GM23338 (cell line): Measurements from ENCODE around the gene EFHB.

Source experiments
- CREB1 ChIP-seq: fragments of 250-450 bp; sonication (Bioruptor Pico); IDR thresholded peaks from 2 replicates; pipeline ENCODE4 v1.5.0; 2020; ENCODE audit warnings: low read depth, mild to moderate bottlenecking, moderate library complexity
- EZH2 ChIP-seq: fragments of 200-600 bp; sonication (generic); IDR thresholded peaks from one replicate; pipeline ENCODE4 v1.8.0; 2017; ENCODE audit warnings: antibody characterized with exemption, mild to moderate bottlenecking, low read depth; ENCODE audit not compliant: unreplicated experiment
- EZH2phosphoT487 ChIP-seq: fragments of 200-600 bp; sonication (generic); IDR thresholded peaks from one replicate; pipeline ENCODE4 v1.8.1; 2018; ENCODE audit warnings: antibody characterized with exemption; ENCODE audit not compliant: unreplicated experiment
- POLR2AphosphoS5 ChIP-seq: IDR thresholded peaks from 2 replicates; pipeline ENCODE4 v1.6.1; 2016; ENCODE audit warnings: antibody characterized with exemption, low read depth
- STAT1 ChIP-seq: IDR thresholded peaks from one replicate; pipeline ENCODE4 v1.6.1; 2016; ENCODE audit warnings: antibody characterized with exemption; ENCODE audit not compliant: unreplicated experiment
- TF ChIP-seq, protein P1 (sequence below): IDR thresholded peaks from one replicate; pipeline ENCODE4 v1.6.1; 2018; ENCODE audit warnings: antibody characterized with exemption; ENCODE audit not compliant: unreplicated experiment
- TF ChIP-seq, protein P2 (sequence below), 2 experiments: fragments of 200-600 bp in 1 of 2; sonication (generic) in 1 of 2; conservative IDR thresholded peaks; 2 replicates each; pipeline versions ENCODE4 v1.5.1 to v1.6.1; 2016 to 2017; ENCODE audit warnings: antibody characterized with exemption in 2 of 2, low read depth in 2 of 2, mild to moderate bottlenecking in 2 of 2, moderate library complexity in 1 of 2
- TF ChIP-seq, protein P3 (sequence below): IDR thresholded peaks from 2 replicates; pipeline ENCODE4 v1.6.1; 2016; ENCODE audit warnings: antibody characterized with exemption

DNA sequence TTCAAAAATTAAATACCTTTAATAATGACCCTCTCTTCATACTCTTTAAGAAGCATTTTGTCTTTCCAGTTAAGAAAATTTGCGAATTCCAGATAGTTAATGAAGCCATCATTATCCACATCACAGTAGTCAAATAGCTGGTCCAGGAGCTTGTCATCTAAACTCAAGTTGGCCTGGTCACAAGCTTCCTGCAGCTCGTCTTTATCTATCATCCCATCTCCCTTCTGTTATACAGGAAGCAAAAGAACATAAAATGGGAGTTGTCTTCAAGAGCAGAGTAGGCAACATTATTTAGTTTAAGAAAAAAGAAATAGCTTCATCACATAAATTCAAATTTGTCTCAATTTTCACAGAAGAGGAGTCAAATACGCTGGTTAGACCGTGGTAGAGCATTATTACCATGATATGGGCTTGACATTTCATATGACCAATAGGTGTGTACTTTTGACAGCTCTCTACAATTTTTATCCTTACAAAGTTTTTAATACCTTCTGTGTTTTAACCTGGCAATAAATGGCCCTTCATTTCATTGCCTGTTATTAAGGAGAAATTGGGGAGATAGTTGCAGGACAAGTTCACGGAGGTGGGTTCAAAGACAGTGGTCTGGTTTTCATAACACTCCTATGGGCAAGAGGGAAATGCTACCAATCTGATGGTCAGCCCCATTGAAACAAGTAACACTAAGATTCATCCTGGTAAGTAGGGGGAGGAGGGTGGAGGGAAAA lies 45.4 kb downstream of the EFHB start:
- TF ChIP-seq, protein P1, sequence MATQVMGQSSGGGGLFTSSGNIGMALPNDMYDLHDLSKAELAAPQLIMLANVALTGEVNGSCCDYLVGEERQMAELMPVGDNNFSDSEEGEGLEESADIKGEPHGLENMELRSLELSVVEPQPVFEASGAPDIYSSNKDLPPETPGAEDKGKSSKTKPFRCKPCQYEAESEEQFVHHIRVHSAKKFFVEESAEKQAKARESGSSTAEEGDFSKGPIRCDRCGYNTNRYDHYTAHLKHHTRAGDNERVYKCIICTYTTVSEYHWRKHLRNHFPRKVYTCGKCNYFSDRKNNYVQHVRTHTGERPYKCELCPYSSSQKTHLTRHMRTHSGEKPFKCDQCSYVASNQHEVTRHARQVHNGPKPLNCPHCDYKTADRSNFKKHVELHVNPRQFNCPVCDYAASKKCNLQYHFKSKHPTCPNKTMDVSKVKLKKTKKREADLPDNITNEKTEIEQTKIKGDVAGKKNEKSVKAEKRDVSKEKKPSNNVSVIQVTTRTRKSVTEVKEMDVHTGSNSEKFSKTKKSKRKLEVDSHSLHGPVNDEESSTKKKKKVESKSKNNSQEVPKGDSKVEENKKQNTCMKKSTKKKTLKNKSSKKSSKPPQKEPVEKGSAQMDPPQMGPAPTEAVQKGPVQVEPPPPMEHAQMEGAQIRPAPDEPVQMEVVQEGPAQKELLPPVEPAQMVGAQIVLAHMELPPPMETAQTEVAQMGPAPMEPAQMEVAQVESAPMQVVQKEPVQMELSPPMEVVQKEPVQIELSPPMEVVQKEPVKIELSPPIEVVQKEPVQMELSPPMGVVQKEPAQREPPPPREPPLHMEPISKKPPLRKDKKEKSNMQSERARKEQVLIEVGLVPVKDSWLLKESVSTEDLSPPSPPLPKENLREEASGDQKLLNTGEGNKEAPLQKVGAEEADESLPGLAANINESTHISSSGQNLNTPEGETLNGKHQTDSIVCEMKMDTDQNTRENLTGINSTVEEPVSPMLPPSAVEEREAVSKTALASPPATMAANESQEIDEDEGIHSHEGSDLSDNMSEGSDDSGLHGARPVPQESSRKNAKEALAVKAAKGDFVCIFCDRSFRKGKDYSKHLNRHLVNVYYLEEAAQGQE, result no peak
- TF ChIP-seq POLR2AphosphoS5 (no peak), CREB1 (CRISPR knock-in tag) (no peak), STAT1 (no peak), EZH2 (no peak), EZH2phosphoT487 (no peak)
- TF ChIP-seq, protein P2, sequence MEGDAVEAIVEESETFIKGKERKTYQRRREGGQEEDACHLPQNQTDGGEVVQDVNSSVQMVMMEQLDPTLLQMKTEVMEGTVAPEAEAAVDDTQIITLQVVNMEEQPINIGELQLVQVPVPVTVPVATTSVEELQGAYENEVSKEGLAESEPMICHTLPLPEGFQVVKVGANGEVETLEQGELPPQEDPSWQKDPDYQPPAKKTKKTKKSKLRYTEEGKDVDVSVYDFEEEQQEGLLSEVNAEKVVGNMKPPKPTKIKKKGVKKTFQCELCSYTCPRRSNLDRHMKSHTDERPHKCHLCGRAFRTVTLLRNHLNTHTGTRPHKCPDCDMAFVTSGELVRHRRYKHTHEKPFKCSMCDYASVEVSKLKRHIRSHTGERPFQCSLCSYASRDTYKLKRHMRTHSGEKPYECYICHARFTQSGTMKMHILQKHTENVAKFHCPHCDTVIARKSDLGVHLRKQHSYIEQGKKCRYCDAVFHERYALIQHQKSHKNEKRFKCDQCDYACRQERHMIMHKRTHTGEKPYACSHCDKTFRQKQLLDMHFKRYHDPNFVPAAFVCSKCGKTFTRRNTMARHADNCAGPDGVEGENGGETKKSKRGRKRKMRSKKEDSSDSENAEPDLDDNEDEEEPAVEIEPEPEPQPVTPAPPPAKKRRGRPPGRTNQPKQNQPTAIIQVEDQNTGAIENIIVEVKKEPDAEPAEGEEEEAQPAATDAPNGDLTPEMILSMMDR (conservative IDR thresholded peaks at IDR 0.05; ENCODE audit: low read depth in 2 of 2), result no peak
- TF ChIP-seq, protein P3, sequence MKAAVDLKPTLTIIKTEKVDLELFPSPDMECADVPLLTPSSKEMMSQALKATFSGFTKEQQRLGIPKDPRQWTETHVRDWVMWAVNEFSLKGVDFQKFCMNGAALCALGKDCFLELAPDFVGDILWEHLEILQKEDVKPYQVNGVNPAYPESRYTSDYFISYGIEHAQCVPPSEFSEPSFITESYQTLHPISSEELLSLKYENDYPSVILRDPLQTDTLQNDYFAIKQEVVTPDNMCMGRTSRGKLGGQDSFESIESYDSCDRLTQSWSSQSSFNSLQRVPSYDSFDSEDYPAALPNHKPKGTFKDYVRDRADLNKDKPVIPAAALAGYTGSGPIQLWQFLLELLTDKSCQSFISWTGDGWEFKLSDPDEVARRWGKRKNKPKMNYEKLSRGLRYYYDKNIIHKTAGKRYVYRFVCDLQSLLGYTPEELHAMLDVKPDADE, result no peak
